SK-N-SH (cell line): ENCODE results near the gene DOK6. TPM values are rescaled to one million over a fixed set of nuclear protein-coding genes. Genes with fewer than 3 reads are reported as not detected.

Source experiments
- CTCF ChIA-PET: fragments of 300-600, 350-600 bp; formaldehyde crosslinking; extraction: SDS; loops from one replicate; lab custom pipeline; 2021; lab: Yijun Ruan, JAX
- POLR2A ChIA-PET: fragments of 350-600 bp; sonication (Branson Sonifier 250); formaldehyde crosslinking; extraction: SDS; loops from one replicate; lab custom pipeline; 2020; ENCODE audit warnings: antibody characterized with exemption, inconsistent platforms; lab: Yijun Ruan, JAX
- DNase-seq: peaks from one replicate; pipeline ENCODE4 v3.0.0; 2012
- H2AFZ ChIP-seq: fragments of 200-600 bp; sonication (generic); 2 replicates; pipeline ENCODE4 v1.8.1; 2016; ENCODE audit warnings: antibody characterized with exemption, mild to moderate bottlenecking, low read depth
- H3F3A ChIP-seq: fragments of 200-600 bp; sonication (generic); replicated peaks from 2 replicates; pipeline ENCODE3; 2016; ENCODE audit warnings: antibody characterized with exemption, mild to moderate bottlenecking; ENCODE audit not compliant: insufficient read depth
- H3K27ac ChIP-seq, 2 experiments: fragments of 200-500 bp in 1 of 2; fragments of 200-600 bp in 1 of 2; sonication (Bioruptor generic) in 1 of 2; sonication (generic), shearing (Covaris generic) in 1 of 2; 2 replicates each; pipeline versions ENCODE4 v1.5.1 to v1.6.1; 2014 to 2016; ENCODE audit warnings: low read depth in 2 of 2, inconsistent platforms in 1 of 2, low read length in 1 of 2, mild to moderate bottlenecking in 1 of 2, mixed read lengths in 1 of 2
- H3K27me3 ChIP-seq: fragments of 200-600 bp; sonication (generic), shearing (Covaris generic); 2 replicates; pipeline ENCODE4 v1.6.1; 2016; ENCODE audit warnings: mixed run types; ENCODE audit not compliant: insufficient read depth
- H3K36me3 ChIP-seq, 2 experiments: fragments of 200-500 bp in 1 of 2; fragments of 200-600 bp in 1 of 2; sonication (Bioruptor generic) in 1 of 2; sonication (generic) in 1 of 2; replicated peaks in 1 of 2; 2 replicates each; pipeline versions ENCODE3 to v1.5.1; 2014 to 2016; ENCODE audit warnings: low read length in 1 of 2, mild to moderate bottlenecking in 1 of 2; ENCODE audit not compliant: insufficient read depth in 2 of 2, control insufficient read depth in 1 of 2
- H3K4me1 ChIP-seq, 2 experiments: fragments of 200-500 bp in 1 of 2; fragments of 200-600 bp in 1 of 2; sonication (Bioruptor generic) in 1 of 2; sonication (generic), shearing (Covaris generic) in 1 of 2; 2 replicates each; pipeline versions ENCODE4 v1.5.1 to v1.6.1; 2014 to 2016; ENCODE audit warnings: low read depth in 1 of 2, low read length in 1 of 2, mixed run types in 1 of 2; ENCODE audit not compliant: insufficient read depth in 2 of 2, control insufficient read depth in 1 of 2
- H3K4me2 ChIP-seq: fragments of 200-600 bp; sonication (generic), shearing (Covaris generic); 2 replicates; pipeline ENCODE4 v1.6.1; 2017; ENCODE audit warnings: mixed run types
- H3K4me3 ChIP-seq, 2 experiments: fragments of 200-500 bp in 1 of 2; fragments of 200-600 bp in 1 of 2; sonication (Bioruptor generic) in 1 of 2; sonication (generic), shearing (Covaris generic) in 1 of 2; 2 replicates each; pipeline versions ENCODE4 v1.5.1 to v1.8.1; 2014 to 2016; ENCODE audit warnings: low read depth in 2 of 2, inconsistent platforms in 1 of 2, low read length in 1 of 2, mild to moderate bottlenecking in 1 of 2, mixed read lengths in 1 of 2, moderate library complexity in 1 of 2
- H3K79me2 ChIP-seq: fragments of 200-600 bp; sonication (generic); 2 replicates; pipeline ENCODE4 v1.8.1; 2017; ENCODE audit warnings: mild to moderate bottlenecking; ENCODE audit not compliant: insufficient read depth
- H3K9ac ChIP-seq: fragments of 200-600 bp; sonication (generic); 2 replicates; pipeline ENCODE4 v1.6.1; 2017; ENCODE audit warnings: mixed run types
- H3K9me2 ChIP-seq: fragments of 200-600 bp; sonication (generic); 2 replicates; pipeline ENCODE4 v1.6.1; 2017; ENCODE audit warnings: mixed run types
- H3K9me3 ChIP-seq: fragments of 200-600 bp; sonication (generic); 2 replicates; pipeline ENCODE4 v1.6.1; 2017; ENCODE audit warnings: mixed run types, mild to moderate bottlenecking, moderate library complexity
- H4K20me1 ChIP-seq: fragments of 200-600 bp; sonication (generic); 2 replicates; pipeline ENCODE4 v1.6.1; 2017; ENCODE audit warnings: mild to moderate bottlenecking, mixed run types; ENCODE audit not compliant: insufficient read depth
- EZH2phosphoT487 ChIP-seq: fragments of 200-600 bp; sonication (generic); IDR thresholded peaks from 2 replicates; pipeline ENCODE4 v1.6.1; 2017; ENCODE audit warnings: low read depth, mixed run types, mild to moderate bottlenecking, antibody characterized with exemption, moderate library complexity, borderline replicate concordance
- FOSL2 ChIP-seq: IDR thresholded peaks from 2 replicates; pipeline ENCODE4 v1.4.0; 2012; ENCODE audit warnings: low read depth, mild to moderate bottlenecking, moderate library complexity, borderline replicate concordance
- GABPA ChIP-seq: IDR thresholded peaks from 2 replicates; pipeline ENCODE4 v1.4.0; 2012; ENCODE audit warnings: low read depth, mild to moderate bottlenecking
- GATA2 ChIP-seq: sonication (generic); formaldehyde crosslinking; IDR thresholded peaks from 2 replicates; pipeline ENCODE4 v1.5.0; 2020; ENCODE audit warnings: mild to moderate bottlenecking, missing genetic modification reagents
- MAX ChIP-seq: IDR thresholded peaks from 2 replicates; pipeline ENCODE4 v1.4.0; 2012; ENCODE audit warnings: low read depth
- MEF2A ChIP-seq: IDR thresholded peaks from 2 replicates; pipeline ENCODE4 v1.4.0; 2012; ENCODE audit warnings: low read depth, borderline replicate concordance
- MXI1 ChIP-seq: IDR thresholded peaks from 2 replicates; pipeline ENCODE4 v1.6.1; 2012; ENCODE audit warnings: mild to moderate bottlenecking, low read depth, low read length, improper control_type of control experiment
- NRF1 ChIP-seq: IDR thresholded peaks from 2 replicates; pipeline ENCODE4 v1.6.1; 2012; ENCODE audit warnings: low read depth, mild to moderate bottlenecking, low read length
- RAD21 ChIP-seq: IDR thresholded peaks from 2 replicates; pipeline ENCODE4 v1.6.1; 2012; ENCODE audit warnings: mild to moderate bottlenecking, low read length
- RCOR1 ChIP-seq: fragments of 150-350 bp; IDR thresholded peaks from 2 replicates; pipeline ENCODE4 v1.6.1; 2017; ENCODE audit warnings: antibody characterized with exemption, low read length
- REST ChIP-seq: IDR thresholded peaks from 2 replicates; pipeline ENCODE4 v1.6.1; 2012; ENCODE audit warnings: mild to moderate bottlenecking, low read depth, low read length, moderate library complexity
- RFX5 ChIP-seq: IDR thresholded peaks from 2 replicates; pipeline ENCODE4 v1.6.1; 2012; ENCODE audit warnings: mild to moderate bottlenecking, improper control_type of control experiment, low read length
- RXRA ChIP-seq: IDR thresholded peaks from 2 replicates; pipeline ENCODE4 v1.4.0; 2012; ENCODE audit warnings: low read depth, mild to moderate bottlenecking, borderline replicate concordance
- SIN3A ChIP-seq: IDR thresholded peaks from 2 replicates; pipeline ENCODE4 v1.6.1; 2012; ENCODE audit warnings: low read depth, mild to moderate bottlenecking, low read length, moderate library complexity, borderline replicate concordance
- TAF1 ChIP-seq: IDR thresholded peaks from 2 replicates; pipeline ENCODE4 v1.6.1; 2012; ENCODE audit warnings: low read depth, mild to moderate bottlenecking, low read length, moderate library complexity, borderline replicate concordance
- TCF12 ChIP-seq: IDR thresholded peaks from 2 replicates; pipeline ENCODE4 v1.4.0; 2012
- USF2 ChIP-seq: fragments of 150-350 bp; IDR thresholded peaks from 2 replicates; pipeline ENCODE4 v1.6.1; 2017; ENCODE audit warnings: antibody characterized with exemption, low read length, low read depth, borderline replicate concordance
- ZBTB33 ChIP-seq: IDR thresholded peaks from 2 replicates; pipeline ENCODE4 v1.4.0; 2012; ENCODE audit warnings: low read depth, borderline replicate concordance
- WGBS: methylation state at CpG from one replicate; pipeline ENCODE4 v1.1.6; 2017; ENCODE audit warnings: low lambda C conversion rate; 5-methylcytosine and 5-hydroxymethylcytosine counted together
- polyA plus RNA-seq, 3 experiments: library from polyadenylated mRNA; depleted of rRNA; stranded (reverse); fragments of >200 nt; gene quantifications; 2 replicates each; pipeline ENCODE4 v1.2.3, GENCODE V29; 2012

DOK6 gene
- polyA plus RNA-seq, 1 of the 3 experiments (the other 2 are of a cell fraction): 3.9 TPM

GRCh38 chr18:69647702-69648101 is 247.0 kb downstream of the DOK6 start:
- Histone ChIP-seq H3K9ac (no peak overlapping the region), H2AFZ (no peak overlapping the region), H4K20me1 (no peaks in the 10 kb centered on the region), H3K36me3 (no peaks in the 10 kb centered on the region), H3K4me1 (peaks cover 0 to 3% of the 10 kb centered on the region in 2 experiments; a peak in 1 of 4 replicates), H3F3A (no peaks in the 10 kb centered on the region), H3K4me2 (no peak overlapping the region), H3K79me2 (no peaks in the 10 kb centered on the region), H3K9me2 (no peaks in the 10 kb centered on the region), H3K4me3 (no peak overlapping the region), H3K9me3 (no peaks in the 10 kb centered on the region), H3K27ac (no peak overlapping the region), H3K27me3 (no peaks in the 10 kb centered on the region)
- POLR2A ChIA-PET: no interaction called here
- TF ChIP-seq MXI1: no peak
- TF ChIP-seq RFX5: no peak
- TF ChIP-seq USF2: no peak
- no peak for TF ChIP-seq REST
- TF ChIP-seq TAF1: no peak
- no peak for TF ChIP-seq MAX
- TF ChIP-seq TCF12: no peak
- no peak for TF ChIP-seq GATA2 (CRISPR knock-in tag)
- no peak for TF ChIP-seq MEF2A
- TF ChIP-seq RCOR1: no peak
- TF ChIP-seq EZH2phosphoT487: no peak
- no peak for TF ChIP-seq GABPA
- TF ChIP-seq ZBTB33: no peak
- TF ChIP-seq RXRA: no peak
- TF ChIP-seq RAD21: no peak
- no peak for TF ChIP-seq SIN3A
- no peak for TF ChIP-seq NRF1
- TF ChIP-seq FOSL2: no peak
- 89% methylated on average over 3 of the region's 3 CpGs for WGBS
- CTCF ChIA-PET: interaction anchor here (1.0 kb wide), 1 partner anchor 22 kb away, joined by 3 read pairs; no protein-coding TSS in a partner anchor
- no peak for DNase-seq
